Erythroblast (primary cell): ENCODE data around the gene TMC6.
"Not testable (repeated sequence)": the region's sequence is repeated elsewhere in the genome, so short reads cannot be mapped to it uniquely, and the experiment has no call there.

Experiments
- DNase-seq, 2 experiments: peaks; one replicate each; lab custom pipeline; 2025; lab: John Stamatoyannopoulos, UW
- GATA1 ChIP-seq: IDR thresholded peaks from 2 replicates; pipeline ENCODE4 v1.6.1; 2011; ENCODE audit warnings: low read depth, mild to moderate bottlenecking, control low read depth, low read length, moderate library complexity
- POLR2A ChIP-seq: IDR thresholded peaks from 2 replicates; pipeline ENCODE4 v1.6.1; 2011; ENCODE audit warnings: mild to moderate bottlenecking, low read length

The TMC6 gene, protein sequence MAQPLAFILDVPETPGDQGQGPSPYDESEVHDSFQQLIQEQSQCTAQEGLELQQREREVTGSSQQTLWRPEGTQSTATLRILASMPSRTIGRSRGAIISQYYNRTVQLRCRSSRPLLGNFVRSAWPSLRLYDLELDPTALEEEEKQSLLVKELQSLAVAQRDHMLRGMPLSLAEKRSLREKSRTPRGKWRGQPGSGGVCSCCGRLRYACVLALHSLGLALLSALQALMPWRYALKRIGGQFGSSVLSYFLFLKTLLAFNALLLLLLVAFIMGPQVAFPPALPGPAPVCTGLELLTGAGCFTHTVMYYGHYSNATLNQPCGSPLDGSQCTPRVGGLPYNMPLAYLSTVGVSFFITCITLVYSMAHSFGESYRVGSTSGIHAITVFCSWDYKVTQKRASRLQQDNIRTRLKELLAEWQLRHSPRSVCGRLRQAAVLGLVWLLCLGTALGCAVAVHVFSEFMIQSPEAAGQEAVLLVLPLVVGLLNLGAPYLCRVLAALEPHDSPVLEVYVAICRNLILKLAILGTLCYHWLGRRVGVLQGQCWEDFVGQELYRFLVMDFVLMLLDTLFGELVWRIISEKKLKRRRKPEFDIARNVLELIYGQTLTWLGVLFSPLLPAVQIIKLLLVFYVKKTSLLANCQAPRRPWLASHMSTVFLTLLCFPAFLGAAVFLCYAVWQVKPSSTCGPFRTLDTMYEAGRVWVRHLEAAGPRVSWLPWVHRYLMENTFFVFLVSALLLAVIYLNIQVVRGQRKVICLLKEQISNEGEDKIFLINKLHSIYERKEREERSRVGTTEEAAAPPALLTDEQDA

DNA sequence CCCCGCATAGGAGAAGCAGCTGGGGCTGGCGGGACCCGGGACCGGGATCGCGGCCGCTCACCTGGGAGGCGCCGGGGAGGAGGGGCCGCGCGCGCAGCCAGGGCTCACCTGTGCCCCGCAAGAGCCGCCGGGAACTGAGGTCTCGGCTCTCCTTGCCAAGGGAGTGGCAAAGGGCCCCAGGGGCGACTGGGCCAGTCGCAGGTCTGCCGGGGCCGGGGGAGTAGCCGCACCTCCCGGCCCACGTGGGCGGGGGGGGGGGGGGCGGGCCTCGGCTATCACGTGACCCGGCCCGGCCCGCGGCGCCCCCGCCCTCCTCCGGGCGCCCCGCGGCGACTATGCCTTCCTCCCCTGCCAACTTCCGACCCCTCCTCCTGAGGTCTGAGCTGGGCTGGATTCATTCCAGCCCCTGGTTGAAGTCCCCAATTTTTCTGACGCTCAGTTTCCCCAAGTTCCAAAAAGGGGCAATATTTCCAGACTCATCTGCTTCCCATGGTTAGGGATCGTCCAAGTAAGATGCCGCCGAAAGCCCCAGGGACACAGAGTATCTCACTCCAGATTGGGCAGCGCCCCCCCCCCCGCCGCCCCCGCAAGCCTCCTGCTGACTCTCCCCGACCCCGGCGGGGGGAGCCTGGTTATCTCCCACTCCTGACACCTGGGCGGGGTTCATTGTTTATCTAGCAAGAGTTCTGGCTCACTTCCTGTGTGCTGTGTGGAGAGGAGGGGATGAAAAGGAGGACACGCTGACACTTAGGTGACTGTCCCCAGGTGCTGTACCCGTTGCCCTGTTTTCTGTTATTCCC is at the start of gene TMC6:
TSS of gene TMC6 (minus strand) at position 205 of the 800 bp plus-strand sequence. CDS start 1,923 bp downstream, outside the sequence.
- no peak for TF ChIP-seq GATA1
- peak; percentile 33 for TF ChIP-seq POLR2A
- DNase-seq, result peak; percentile 89 to 96

DNA sequence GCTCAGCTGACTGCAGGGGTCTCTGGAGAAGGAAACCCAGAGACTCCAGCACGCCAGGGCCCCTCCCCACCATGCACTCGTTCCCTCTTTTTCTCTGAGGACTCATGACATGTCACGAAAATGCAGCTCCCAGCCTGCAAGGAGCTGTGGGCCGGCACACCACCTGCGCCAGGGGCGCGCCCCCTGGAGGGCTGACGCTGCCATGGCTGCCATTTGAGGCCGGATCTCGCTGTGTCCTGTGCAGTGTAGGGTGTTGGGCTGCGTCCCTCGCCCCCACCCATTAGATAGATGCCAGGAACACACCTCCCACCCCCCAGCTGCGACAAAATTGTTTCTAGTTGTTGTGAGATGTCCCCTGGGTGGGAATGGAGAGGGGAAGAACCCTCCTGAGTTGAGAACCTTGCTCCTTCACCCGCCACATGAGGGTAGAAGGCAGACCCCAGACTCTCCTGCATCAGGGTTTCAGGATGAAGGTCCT is 48.0 kb upstream of the TMC6 start:
- TF ChIP-seq POLR2A (peak; percentile 27), GATA1 (no peak)
- peak; percentile 76 to 85 for DNase-seq

DNA sequence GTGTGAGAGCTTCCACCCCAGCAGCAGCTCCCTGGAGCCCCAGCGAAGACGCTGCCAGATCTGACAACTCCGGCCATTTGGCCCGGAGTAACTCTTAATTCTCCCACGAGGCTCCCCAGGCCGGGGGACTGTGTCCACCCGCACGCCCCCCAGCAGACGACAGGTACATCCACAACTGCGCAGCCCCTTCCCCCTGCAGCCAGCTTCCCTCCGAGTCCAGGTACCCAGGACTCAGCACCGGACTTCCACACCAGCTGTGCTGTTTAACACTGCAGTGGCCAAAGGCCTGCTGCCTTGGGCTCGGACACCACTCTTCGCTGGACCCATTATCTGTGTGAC is 47.1 kb upstream of the TMC6 start:
- TF ChIP-seq GATA1 (no peak), POLR2A (no peak)
- no peak for DNase-seq

DNA sequence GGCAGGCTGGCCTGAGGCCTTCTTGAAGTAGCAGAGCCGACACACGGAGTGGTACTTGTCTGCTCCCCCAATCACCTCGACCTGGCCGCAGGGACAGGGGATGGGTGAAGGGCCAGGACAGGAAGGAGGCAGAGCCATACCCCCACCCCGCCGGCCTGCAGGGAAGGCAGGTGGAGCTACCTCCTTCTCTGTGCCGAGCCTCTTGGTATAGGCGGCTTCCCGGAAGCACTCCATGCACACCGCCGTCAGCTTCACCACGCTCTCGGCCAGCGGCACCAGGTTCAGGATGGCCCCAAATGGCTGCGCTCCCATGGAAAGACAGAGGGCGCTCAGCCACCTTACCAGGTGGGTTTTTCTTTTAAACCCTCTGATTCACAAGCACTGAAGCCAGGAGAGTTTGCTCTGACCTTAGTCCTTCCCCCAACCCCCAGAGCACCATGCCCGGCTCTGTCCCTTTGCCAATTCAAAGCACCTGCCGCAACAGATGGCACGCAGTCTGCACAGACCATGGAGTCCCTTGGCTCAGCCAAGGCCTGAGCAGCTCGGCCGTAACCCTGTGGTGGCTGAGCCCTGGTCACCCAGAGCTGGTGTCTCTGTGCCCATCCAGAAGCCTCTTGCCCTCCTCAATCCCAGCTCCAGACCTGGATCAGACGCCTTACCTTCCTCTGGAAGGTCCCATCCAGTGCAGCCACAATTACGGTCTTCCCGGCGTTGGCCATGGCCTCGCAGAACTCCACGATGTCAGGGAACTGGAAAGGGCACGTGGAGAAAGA is 46.5 kb upstream of the TMC6 start:
- TF ChIP-seq POLR2A, result no peak
- TF ChIP-seq GATA1, result no peak
- DNase-seq, result no peak

DNA sequence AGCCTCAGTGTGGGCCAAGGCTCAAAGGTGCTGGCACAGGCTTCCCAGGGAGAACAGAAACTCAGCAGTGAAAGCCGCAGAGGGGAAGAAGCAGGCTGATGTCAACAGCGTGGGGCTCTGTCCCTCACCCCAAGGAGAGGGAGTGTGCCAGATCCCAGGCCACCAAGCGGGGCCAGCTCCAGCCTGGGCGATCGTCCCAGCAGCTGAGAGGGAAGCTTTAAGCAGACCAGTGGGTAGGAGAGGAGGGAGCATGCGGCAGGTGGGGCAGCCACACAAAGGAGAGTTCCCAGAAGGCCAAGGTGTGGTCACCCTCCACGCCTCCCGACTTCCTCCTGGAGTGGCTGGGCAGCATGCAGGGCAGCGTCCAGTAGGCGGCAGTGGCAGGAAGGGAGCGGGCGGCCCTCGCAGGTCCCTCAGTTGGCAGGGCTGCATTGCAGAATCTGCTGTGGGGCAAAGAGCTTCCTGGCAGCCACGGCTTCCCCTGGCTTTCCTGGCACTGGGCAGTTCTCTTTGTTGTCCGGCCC is 45.9 kb upstream of the TMC6 start:
- TF ChIP-seq GATA1, result no peak
- no peak for TF ChIP-seq POLR2A
- no peak for DNase-seq

DNA sequence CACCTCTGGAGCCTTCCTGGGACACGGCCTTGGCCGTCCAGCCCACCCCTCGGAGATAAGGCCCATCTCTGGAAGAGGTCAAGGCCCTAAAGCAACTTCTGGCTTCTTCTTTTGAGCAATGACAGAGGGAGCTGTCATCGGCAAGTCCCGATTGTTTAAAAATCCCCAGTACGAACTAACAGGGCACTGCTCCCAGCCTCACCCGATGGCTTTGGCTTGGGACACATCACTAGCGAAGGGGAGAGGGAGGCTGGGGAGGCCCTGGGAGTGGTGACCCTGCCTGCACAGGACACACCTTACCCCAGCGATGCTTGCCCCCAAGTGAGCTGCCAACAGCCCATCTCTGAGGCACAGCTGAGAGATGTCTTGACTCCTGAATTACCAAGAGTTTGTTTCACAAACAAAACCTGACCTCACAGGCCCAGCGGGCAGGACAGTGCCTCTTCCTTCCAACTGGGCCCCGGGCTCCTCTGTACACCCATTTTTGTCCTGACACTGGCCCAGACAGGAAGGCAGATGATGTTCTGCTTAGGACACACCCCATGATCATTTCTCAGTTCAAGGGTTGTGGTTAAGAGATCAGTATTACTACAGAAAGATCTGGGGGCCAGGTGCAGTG is 44.7 kb upstream of the TMC6 start:
- DNase-seq, result no peak
- no peak for TF ChIP-seq GATA1
- TF ChIP-seq POLR2A, result peak; percentile 20

DNA sequence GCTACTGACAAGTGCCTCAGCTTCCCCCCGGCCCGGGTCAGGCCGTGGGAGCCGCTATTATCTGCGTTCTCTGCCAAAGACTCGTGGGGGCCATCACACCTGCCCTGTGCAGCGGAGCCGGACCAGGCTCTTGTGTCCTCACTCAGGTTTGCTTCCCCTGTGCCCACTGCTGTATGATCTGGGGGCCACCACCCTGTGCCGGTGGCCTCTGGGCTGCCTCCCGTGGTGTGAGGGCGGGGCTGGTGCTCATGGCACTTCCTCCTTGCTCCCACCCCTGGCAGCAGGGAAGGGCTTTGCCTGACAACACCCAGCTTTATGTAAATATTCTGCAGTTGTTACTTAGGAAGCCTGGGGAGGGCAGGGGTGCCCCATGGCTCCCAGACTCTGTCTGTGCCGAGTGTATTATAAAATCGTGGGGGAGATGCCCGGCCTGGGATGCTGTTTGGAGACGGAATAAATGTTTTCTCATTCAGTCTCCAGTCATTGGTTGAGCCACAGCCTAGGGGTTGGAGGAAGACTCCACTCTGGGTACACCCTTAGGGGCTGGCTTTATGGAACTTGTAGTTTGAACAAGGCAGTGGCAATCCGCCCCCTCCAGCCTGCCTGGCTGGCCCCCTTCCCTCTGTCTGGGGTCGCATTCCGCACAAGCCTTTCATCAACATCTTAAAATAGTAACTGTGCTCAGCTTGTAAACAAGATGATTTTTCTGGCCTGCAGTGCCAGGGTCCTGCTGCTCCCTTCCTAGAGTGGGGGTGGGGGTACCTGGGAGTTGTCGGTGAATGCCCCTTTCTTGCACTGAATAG is 43.9 kb upstream of the TMC6 start:
- DNase-seq, result peak in 1 of 2 experiments; percentile 29
- TF ChIP-seq GATA1 (no peak), POLR2A (peak; percentile 36)

DNA sequence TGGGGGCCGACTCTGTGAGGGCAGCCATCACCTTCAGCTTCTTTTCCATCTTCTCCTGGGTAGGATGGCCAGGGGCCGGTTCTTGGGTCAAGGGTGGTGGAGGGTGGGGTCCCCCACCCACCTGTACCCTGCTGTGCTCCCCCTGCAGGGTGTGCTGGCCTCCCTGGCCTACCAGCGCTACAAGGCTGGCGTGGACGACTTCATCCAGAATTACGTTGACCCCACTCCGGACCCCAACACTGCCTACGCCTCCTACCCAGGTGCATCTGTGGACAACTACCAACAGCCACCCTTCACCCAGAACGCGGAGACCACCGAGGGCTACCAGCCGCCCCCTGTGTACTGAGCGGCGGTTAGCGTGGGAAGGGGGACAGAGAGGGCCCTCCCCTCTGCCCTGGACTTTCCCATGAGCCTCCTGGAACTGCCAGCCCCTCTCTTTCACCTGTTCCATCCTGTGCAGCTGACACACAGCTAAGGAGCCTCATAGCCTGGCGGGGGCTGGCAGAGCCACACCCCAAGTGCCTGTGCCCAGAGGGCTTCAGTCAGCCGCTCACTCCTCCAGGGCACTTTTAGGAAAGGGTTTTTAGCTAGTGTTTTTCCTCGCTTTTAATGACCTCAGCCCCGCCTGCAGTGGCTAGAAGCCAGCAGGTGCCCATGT is 43.2 kb upstream of the TMC6 start:
- DNase-seq, result not testable (repeated sequence)

DNA sequence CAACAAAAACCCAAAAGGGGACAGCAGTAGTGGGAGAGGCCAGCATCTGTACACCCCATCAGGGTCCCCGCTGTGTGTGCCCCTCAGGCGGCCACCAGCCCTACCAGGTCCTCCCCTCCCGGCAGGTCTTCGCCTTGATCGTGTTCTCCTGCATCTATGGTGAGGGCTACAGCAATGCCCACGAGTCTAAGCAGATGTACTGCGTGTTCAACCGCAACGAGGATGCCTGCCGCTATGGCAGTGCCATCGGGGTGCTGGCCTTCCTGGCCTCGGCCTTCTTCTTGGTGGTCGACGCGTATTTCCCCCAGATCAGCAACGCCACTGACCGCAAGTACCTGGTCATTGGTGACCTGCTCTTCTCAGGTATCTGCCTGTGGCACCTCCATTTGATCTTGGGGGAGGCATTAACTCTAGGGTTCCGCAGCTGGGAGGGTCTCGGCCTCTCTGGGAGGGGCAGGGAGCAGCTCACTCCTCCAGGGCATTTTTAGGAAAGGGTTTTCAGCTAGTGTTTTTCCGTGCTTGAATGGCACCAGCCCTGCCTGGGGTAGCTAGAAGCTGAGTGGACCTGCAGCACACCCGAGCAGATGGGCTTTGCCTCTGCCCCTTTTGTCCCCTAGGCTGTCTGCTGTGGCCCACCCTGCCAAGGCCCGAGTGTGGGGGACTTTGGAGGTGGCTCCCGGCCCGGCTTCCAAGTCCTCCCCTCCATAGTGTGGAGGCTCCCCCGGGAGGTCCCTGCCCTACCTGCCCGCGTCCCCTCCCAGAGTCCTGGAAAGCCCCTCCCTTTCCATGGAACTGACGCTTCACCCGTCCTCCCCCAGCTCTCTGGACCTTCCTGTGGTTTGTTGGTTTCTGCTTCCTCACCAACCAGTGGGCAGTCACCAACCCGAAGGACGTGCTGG is 42.4 kb upstream of the TMC6 start:
- TF ChIP-seq POLR2A, result no peak
- TF ChIP-seq GATA1, result no peak
- no peak for DNase-seq
